Omental fat pad (tissue), 4 donors: Measurements from ENCODE around the gene TCF7. TPM values are rescaled to one million over a fixed set of nuclear protein-coding genes. Genes with fewer than 3 reads are reported as not detected.

ENCODE experiments used
- ATAC-seq: fragments of 150-250 bp; one replicate; pipeline ENCODE4 v1.9.1; 2016; ENCODE audit warnings: mild to moderate bottlenecking, moderate library complexity; ENCODE audit not compliant: low FRiP score
- DNase-seq: peaks from one replicate; pipeline ENCODE4 v3.0.0-alpha.2; 2019; ENCODE audit warnings: low spot score
- small RNA-seq: library from RNA; depleted of rRNA; stranded (forward); fragments of <200 nt; gene quantifications from one replicate; pipeline ENCODE3, GENCODE V24; 2016
- total RNA-seq, 4 donors: library from RNA; depleted of rRNA; stranded (reverse); fragments of >200 nt; gene quantifications; one replicate each; pipeline ENCODE4 v1.1.0, GENCODE V29; 2016
- TF ChIP-seq, protein P1 (sequence below), 3 donors: fragments of 450-650 bp; IDR thresholded peaks; one replicate each; pipeline ENCODE4 v1.5.1; 2016 to 2017; ENCODE audit warnings: antibody characterized with exemption in 3 of 3, mild to moderate bottlenecking in 3 of 3, moderate library complexity in 2 of 3

The TCF7 gene
- total RNA-seq, 4 donors from 2014 or later, result 1.6 to 4.3 (median 2.7) TPM

DNA sequence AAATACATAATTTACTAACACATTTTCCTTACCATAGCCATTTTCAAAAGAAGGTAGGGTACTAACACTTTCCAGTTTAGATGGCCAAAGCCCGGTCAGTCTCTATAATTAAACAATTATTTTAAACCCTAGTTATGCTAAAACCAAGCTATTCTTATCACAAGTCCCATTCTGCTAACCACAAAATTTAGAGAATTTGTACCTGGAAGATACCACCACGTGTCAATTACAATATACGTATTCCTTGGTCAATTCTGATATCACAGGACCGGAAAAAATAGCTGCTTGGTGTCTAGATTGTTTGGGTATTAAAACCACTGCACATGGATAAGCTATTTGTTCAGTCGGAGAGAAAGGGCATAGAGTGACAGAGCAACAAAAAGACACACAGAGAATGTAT, 81.2 kb downstream of the TCF7 start:
- ATAC-seq (no peak), DNase-seq (no peak)
- TF ChIP-seq, protein P1, sequence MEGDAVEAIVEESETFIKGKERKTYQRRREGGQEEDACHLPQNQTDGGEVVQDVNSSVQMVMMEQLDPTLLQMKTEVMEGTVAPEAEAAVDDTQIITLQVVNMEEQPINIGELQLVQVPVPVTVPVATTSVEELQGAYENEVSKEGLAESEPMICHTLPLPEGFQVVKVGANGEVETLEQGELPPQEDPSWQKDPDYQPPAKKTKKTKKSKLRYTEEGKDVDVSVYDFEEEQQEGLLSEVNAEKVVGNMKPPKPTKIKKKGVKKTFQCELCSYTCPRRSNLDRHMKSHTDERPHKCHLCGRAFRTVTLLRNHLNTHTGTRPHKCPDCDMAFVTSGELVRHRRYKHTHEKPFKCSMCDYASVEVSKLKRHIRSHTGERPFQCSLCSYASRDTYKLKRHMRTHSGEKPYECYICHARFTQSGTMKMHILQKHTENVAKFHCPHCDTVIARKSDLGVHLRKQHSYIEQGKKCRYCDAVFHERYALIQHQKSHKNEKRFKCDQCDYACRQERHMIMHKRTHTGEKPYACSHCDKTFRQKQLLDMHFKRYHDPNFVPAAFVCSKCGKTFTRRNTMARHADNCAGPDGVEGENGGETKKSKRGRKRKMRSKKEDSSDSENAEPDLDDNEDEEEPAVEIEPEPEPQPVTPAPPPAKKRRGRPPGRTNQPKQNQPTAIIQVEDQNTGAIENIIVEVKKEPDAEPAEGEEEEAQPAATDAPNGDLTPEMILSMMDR (IDR thresholded peaks at IDR 0.05), result no peak

Small RNA genes within 50 kb of the gene (small RNA-seq; reads per million reads assigned to genes)
- gene AC008608.1, result not detected

Other genes with a start within 250 kb of the TCF7 start
- 10 to 100 TPM; 31.3 to 53.1 (median 41.2) TPM for gene C5orf15, start 146.1 kb upstream of the TCF7 start, total RNA-seq
- gene VDAC1, start 109.7 kb upstream of the TCF7 start, total RNA-seq, result 100 to 1,000 TPM in 3 of 4 donors, 10 to 100 TPM in 1; 83.4 to 182 (median 150) TPM
- gene SKP1, start 62.3 kb downstream of the TCF7 start, total RNA-seq, result 100 to 1,000 TPM; 121 to 219 (median 211) TPM
- gene PPP2CA, start 111.4 kb downstream of the TCF7 start, total RNA-seq, result 100 to 1,000 TPM; 101 to 244 (median 132) TPM